ENCODE measurements around the gene ASTE1. TPM values are rescaled to one million over a fixed set of nuclear protein-coding genes. Genes with fewer than 3 reads are reported as not detected.

ASTE1 gene
- total and polyA plus RNA-seq, 2 donors from 2014 or later: 3.9 to 8.9 TPM

DNA sequence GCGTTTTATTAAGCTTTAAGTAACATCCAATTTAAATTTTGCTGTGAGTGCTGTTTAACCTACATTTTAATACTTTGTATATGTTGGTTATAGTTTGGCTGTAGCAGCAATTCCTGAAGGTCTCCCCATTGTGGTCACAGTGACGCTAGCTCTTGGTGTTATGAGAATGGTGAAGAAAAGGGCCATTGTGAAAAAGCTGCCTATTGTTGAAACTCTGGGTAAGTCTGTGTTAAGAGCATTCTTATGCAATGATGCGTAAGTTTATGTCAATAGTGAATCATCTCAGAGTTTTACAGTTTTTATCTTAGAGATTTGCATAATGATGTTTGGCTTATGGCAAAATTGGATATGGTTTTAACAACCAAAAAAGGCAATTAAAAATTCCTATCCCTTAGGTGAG is 62.7 kb downstream of the ASTE1 start:
- no peak overlapping the region for H3K27ac ChIP-seq (ENCODE audit: low read depth in 2 of 2, low read length in 2 of 2)
- no peaks in the 10 kb centered on the region for H3K4me1 ChIP-seq (ENCODE audit: control insufficient read depth in 2 of 3, insufficient read depth in 2 of 3, low read depth in 1 of 3, low read length in 3 of 3)
- TF ChIP-seq, protein P1, sequence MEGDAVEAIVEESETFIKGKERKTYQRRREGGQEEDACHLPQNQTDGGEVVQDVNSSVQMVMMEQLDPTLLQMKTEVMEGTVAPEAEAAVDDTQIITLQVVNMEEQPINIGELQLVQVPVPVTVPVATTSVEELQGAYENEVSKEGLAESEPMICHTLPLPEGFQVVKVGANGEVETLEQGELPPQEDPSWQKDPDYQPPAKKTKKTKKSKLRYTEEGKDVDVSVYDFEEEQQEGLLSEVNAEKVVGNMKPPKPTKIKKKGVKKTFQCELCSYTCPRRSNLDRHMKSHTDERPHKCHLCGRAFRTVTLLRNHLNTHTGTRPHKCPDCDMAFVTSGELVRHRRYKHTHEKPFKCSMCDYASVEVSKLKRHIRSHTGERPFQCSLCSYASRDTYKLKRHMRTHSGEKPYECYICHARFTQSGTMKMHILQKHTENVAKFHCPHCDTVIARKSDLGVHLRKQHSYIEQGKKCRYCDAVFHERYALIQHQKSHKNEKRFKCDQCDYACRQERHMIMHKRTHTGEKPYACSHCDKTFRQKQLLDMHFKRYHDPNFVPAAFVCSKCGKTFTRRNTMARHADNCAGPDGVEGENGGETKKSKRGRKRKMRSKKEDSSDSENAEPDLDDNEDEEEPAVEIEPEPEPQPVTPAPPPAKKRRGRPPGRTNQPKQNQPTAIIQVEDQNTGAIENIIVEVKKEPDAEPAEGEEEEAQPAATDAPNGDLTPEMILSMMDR (IDR thresholded peaks at IDR 0.05; ENCODE audit: borderline replicate concordance, extremely low read depth, insufficient read depth): no peak
- H3K9me3 ChIP-seq (ENCODE audit: control insufficient read depth in 2 of 3, insufficient read depth in 1 of 3, low read length in 3 of 3): no peaks in the 10 kb centered on the region
- no peak for DNase-seq
- intact Hi-C loops (cut with DNase I): no loop called here
- no peak overlapping the region for H3K9ac ChIP-seq (ENCODE audit: low read length in 3 of 3)
- H3K4me3 ChIP-seq (ENCODE audit: low read length in 3 of 3): no peak overlapping the region
- no peaks in the 10 kb centered on the region for H3K27me3 ChIP-seq (ENCODE audit: control insufficient read depth, insufficient read depth, low read length)
- peaks cover 4 to 24% (median 20%) of the 10 kb centered on the region in 3 donors for H3K36me3 ChIP-seq (ENCODE audit: control insufficient read depth in 2 of 3, insufficient read depth in 3 of 3, low read length in 3 of 3)
- FAIRE-seq: no peak

Other genes with a start within 250 kb of the ASTE1 start
- gene ATP2C1, start 132.7 kb downstream of the ASTE1 start, total RNA-seq: 102 TPM
- gene ATP2C1, start 132.7 kb downstream of the ASTE1 start, polyA plus RNA-seq (ENCODE audit: insufficient read depth, low read depth, low replicate concordance): 46.8 TPM
- 13.2 TPM for gene NEK11, start 52 bp upstream of the ASTE1 start, total RNA-seq
- gene NEK11, start 52 bp upstream of the ASTE1 start, polyA plus RNA-seq (ENCODE audit: insufficient read depth, low read depth, low replicate concordance): 7.9 TPM

Measured in kidney (tissue), 14 donors.